Measurements from ENCODE around the gene ZMAT5.

ZMAT5 gene

DNA sequence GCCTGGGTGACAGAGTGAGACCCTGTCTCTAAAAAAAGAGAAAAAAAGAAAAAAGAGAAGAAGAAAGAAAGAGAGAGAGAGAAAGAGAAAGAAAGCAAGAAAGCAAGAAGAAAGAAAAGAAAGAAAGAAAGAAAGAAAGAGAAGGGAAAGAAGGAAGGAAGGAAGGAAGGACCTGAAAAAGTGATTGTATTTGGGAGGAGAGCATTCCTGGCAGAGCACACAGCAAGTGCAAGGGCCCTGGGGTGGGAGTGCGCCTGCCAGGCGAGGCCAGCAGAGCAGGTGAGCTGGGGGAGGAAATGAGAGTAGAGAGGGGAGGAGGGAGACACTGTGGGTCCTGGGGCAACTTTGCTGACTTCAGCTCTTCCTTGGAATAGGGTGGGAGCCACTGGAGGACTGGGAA lies 54.7 kb downstream of the ZMAT5 start:
- TF ChIP-seq, protein P1, sequence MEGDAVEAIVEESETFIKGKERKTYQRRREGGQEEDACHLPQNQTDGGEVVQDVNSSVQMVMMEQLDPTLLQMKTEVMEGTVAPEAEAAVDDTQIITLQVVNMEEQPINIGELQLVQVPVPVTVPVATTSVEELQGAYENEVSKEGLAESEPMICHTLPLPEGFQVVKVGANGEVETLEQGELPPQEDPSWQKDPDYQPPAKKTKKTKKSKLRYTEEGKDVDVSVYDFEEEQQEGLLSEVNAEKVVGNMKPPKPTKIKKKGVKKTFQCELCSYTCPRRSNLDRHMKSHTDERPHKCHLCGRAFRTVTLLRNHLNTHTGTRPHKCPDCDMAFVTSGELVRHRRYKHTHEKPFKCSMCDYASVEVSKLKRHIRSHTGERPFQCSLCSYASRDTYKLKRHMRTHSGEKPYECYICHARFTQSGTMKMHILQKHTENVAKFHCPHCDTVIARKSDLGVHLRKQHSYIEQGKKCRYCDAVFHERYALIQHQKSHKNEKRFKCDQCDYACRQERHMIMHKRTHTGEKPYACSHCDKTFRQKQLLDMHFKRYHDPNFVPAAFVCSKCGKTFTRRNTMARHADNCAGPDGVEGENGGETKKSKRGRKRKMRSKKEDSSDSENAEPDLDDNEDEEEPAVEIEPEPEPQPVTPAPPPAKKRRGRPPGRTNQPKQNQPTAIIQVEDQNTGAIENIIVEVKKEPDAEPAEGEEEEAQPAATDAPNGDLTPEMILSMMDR (IDR thresholded peaks at IDR 0.05; ENCODE audit: insufficient read depth, low read depth, low read length, missing control alignments) = no peak
- DNase-seq (ENCODE audit: low read depth) = no peak

DNA sequence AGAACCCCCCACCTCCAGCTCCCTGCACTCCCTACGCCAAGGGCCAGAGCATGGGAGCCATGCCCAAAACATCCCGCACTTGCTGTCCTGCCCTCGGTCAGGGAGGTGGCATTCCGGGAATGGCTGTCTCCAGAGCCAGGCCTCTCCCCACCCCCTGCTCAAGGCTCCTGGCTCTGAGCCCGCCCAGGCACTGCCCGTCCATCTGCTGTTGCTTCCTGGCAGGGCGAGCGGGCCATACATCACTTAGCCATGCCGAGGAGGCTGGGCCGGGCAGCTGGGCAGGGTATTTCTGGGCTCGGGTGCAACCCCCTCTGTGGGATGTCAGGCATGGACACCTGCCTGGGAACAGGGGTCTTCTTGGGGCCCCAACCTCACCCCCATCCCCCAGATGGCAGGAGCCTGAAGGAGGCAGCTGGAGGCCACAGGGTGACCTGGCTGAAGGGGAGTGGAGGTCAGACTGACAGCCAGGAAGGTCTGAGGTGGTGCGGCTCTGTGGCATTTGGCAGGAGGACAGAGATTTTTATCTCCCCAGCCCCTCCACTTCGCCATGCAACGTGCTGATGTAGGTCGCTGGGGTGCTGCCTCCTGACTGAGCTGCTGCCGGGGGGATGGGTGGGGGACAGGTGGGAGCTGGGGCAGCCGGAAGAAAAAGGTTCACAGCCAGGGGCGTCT lies 55.7 kb downstream of the ZMAT5 start:
- DNase-seq (ENCODE audit: low read depth) = no peak
- TF ChIP-seq, protein P1 (IDR thresholded peaks at IDR 0.05; ENCODE audit: insufficient read depth, low read depth, low read length, missing control alignments) = no peak
- no peak overlapping the region for H3K4me3 ChIP-seq (ENCODE audit: low read depth, low read length)

More for the DNA sequence above, 54.7 kb downstream of the ZMAT5 start:
- H3K4me3 ChIP-seq (ENCODE audit: low read depth, low read length) = no peak overlapping the region

DNA sequence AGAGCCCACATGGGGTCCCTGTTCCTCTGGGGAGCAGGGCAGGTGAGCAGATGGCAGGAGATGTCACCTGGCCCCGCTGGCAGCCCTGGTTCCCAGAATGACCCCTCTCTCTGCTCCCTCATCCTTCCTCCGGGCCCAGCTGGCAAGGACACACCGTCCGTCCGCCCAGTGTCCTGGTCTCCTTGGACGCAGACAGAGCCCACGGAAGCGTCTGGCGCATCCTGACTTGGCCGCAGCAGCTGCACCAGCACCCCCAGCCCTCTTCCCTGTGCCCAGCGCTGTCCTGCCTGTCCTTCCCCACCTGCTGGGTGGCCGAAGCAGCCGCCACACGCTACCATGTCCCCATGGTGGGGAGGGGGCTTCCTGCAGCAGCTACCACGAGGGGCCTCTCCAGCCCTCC lies 56.6 kb downstream of the ZMAT5 start:
- H3K4me3 ChIP-seq (ENCODE audit: low read depth, low read length) = no peak overlapping the region
- no peak for DNase-seq (ENCODE audit: low read depth)
- TF ChIP-seq, protein P1 (IDR thresholded peaks at IDR 0.05; ENCODE audit: insufficient read depth, low read depth, low read length, missing control alignments) = no peak

DNA sequence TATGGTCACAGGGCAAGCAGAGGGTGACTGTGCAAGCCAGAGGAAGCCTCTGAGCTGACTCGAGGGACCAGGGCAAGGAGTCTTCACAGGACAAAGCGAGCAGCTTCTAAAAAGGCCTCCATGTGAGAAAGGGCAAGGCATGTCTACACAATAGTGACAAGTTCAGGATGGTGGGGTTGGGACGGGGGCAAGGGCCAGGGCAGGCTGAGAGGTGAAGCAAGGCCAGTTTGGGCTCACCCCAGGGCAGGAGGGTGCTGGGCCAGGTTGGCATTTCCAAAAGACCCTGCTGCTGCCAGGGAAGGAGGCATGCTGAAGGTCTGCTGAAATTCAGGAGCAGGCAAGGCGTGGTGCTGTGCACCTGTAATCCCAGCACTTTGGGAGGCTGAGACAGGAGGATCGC lies 59.3 kb downstream of the ZMAT5 start:
- TF ChIP-seq, protein P1 (IDR thresholded peaks at IDR 0.05; ENCODE audit: insufficient read depth, low read depth, low read length, missing control alignments) = no peak
- no peak overlapping the region for H3K4me3 ChIP-seq (ENCODE audit: low read depth, low read length)
- DNase-seq (ENCODE audit: low read depth) = no peak

DNA sequence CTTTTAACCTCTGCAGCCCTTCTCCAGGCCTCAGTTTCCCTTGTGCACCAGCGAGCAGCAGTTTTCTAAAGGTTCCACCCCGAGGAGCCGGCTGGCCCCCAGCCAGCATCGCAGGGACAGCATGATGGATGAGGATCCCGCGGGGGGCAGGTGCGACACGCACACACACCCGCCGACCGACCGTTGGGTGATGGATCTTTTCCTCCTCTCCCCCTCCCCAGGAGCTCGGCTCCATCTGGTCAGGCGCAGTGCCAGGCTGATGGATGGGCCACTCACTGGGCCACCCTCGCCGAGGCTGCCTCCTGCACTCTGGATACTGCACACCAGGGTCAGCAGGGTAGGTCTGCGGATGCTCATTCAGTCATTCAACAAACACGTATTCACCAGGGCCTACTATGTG lies 59.8 kb downstream of the ZMAT5 start:
- no peak overlapping the region for H3K4me3 ChIP-seq (ENCODE audit: low read depth, low read length)
- no peak for DNase-seq (ENCODE audit: low read depth)
- TF ChIP-seq, protein P1 (IDR thresholded peaks at IDR 0.05; ENCODE audit: insufficient read depth, low read depth, low read length, missing control alignments) = no peak

DNA sequence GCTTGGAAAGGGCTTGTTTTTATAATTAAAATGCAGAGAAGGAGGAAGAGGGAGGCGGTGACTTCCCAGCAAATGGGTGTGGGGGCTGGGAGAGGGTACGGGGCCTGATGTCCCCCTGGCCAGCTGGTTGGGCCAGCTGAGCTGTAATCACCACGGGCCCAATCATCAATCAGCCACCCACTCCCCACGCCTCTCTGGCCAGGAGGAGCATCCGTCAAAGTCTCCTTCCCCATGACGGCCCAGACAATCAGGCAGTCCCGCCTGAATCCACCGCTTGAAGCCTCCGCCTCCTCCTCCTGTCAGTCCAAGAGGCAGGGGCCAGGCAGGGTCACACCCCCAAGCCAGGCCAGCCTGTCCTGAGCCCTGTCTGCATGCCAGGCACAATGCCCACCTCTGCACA lies 60.3 kb downstream of the ZMAT5 start:
- TF ChIP-seq, protein P1 (IDR thresholded peaks at IDR 0.05; ENCODE audit: insufficient read depth, low read depth, low read length, missing control alignments) = no peak
- H3K4me3 ChIP-seq (ENCODE audit: low read depth, low read length) = no peak overlapping the region
- DNase-seq (ENCODE audit: low read depth) = no peak

DNA sequence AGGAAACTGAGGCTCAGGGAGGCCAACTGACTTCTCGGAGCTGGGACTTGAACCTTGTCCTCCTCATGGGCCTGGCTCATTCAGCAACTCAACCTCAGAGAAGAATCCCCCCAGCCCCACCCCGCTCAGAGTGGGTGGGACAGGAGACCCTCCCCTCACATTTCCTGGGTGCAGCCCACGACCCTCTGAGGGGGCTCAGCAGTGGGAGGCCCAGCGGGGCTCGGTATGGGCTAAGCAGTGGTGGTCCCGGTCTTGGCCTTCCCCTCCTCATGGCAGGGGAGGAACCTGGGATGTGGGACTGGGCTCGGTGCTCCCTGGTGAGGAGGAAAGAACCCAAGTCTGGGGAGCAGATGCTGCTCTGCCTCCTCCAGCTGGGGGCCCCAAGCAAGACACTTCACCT lies 61.2 kb downstream of the ZMAT5 start:
- DNase-seq (ENCODE audit: low read depth) = no peak
- TF ChIP-seq, protein P1 (IDR thresholded peaks at IDR 0.05; ENCODE audit: insufficient read depth, low read depth, low read length, missing control alignments) = no peak
- no peak overlapping the region for H3K4me3 ChIP-seq (ENCODE audit: low read depth, low read length)
